ENCODE data around the gene CTDNEP1.

DNA sequence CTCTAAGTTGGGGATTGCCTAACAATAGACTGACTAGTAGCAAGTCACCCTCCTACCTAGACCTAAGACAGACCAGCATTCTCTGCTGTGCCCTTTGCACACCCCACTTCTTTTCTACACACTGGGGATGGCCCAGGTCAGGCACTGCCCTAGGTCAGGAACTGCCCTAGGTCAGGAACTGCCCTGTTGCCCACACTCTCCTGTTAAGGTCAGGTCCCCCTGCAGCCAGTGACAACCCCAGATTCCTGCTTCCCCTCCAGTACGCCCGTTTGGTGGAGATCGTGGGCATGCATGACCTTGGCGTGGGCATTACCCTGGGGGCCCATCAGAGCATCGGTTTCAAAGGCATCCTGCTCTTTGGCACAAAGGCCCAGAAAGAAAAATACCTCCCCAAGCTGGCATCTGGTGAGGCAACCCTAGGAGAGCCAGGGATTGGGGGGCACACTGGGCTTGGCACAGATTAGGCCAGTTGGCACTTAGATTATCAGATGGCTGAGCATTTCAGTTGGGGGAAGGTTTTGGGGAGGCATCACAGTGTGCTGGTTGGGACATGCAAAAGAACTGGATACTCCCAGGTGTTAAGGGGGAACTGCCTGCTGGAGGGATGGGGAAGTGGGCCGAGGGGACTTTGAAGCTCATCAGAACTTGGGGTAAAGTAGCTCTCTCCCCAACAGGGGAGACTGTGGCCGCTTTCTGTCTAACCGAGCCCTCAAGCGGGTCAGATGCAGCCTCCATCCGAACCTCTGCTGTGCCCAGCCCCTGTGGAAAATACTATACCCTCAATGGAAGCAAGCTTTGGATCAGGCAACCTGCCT lies 30.0 kb downstream of the CTDNEP1 start:
- TF ChIP-seq CTCF (IDR thresholded peaks at IDR 0.05) (no peak), REST (IDR thresholded peaks at IDR 0.05; ENCODE audit: low read depth, low read length) (no peak)
